HFF-Myc (cell line): ENCODE data around the gene DUSP11.

Source experiments
- DNase-seq: peaks from one replicate; pipeline ENCODE4 v3.0.0-alpha.2; 2011; ENCODE audit warnings: low read depth; ENCODE audit errors: extremely low read depth
- H3K4me3 ChIP-seq: replicated peaks from 2 replicates; pipeline ENCODE4 v1.5.1; 2011; ENCODE audit warnings: low read depth, mild to moderate bottlenecking, control low read depth, low read length
- CTCF ChIP-seq: IDR thresholded peaks from 2 replicates; pipeline ENCODE4 v1.5.1; 2012; ENCODE audit warnings: mild to moderate bottlenecking, low read depth, low read length, control low read depth; ENCODE audit errors: missing control alignments

The DUSP11 gene

DNA sequence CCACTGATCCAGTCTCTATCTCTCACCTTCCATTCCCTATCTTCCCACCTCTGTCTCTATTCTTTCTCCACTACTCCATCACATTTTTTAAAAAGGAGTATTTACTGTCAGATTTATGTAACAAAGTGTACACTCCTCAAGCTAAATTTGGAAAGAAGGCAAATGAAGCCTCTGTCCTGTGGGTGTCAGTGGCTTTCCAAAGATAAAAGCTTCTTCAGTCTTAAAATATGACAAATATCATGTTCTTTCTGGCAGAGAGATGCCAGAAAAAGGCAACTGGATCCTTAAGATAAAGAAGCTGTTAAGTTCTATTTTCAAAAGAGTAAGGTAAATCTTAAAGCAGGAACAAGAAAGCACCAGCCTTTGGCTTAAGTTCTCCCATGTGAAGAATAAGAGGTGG lies 7.1 kb downstream of the DUSP11 start:
- no peak overlapping the region for H3K4me3 ChIP-seq
- no peak for TF ChIP-seq CTCF
- DNase-seq: no peak

DNA sequence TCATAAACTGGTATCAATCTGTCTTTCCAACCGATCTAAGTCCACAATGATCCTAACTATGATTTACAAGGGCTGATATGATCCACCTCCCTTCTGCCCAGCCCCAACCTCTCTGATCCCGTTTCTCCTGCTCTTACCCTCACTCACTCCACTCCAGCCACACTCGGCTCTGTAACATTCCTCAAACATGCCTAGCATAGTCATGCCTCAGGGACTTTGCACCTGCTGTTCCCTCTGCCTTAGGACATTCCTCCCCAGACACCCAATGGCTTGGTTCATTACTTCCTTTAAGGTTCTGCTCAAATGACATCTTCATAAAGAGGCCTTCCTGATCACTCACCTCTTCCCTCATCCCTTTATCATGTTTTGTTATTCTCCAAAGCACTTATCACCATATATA lies 9.2 kb downstream of the DUSP11 start:
- no peak overlapping the region for H3K4me3 ChIP-seq
- DNase-seq: no peak
- TF ChIP-seq CTCF: no peak

DNA sequence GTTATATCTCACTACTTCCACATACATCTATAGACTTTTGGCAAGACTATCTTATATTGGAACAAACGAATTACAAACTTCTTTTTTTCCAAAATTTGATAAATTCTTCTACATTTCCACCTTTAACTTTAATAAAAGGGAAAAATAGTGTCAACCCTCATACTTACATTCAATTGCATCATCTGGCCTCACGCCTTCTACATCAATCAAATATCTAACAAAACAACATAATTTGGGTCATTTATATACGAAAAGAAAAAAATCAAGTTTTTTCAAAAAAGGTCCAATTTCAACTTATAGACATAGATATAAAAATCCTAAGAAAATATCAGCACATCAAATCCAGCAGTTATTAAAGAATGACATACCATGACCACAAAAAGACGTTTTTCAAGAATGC lies 12.9 kb downstream of the DUSP11 start:
- H3K4me3 ChIP-seq: no peak overlapping the region
- TF ChIP-seq CTCF: no peak
- no peak for DNase-seq

- DNase-seq: no peak
- no peak for TF ChIP-seq CTCF
- no peak overlapping the region for H3K4me3 ChIP-seq
Measured at GRCh38 chr2:73766349-73766748, 13.6 kb downstream of the DUSP11 start.

GRCh38 chr2:73764945-73765344 lies 15.0 kb downstream of the DUSP11 start:
- TF ChIP-seq CTCF: no peak
- DNase-seq: no peak
- H3K4me3 ChIP-seq: no peak overlapping the region

DNA sequence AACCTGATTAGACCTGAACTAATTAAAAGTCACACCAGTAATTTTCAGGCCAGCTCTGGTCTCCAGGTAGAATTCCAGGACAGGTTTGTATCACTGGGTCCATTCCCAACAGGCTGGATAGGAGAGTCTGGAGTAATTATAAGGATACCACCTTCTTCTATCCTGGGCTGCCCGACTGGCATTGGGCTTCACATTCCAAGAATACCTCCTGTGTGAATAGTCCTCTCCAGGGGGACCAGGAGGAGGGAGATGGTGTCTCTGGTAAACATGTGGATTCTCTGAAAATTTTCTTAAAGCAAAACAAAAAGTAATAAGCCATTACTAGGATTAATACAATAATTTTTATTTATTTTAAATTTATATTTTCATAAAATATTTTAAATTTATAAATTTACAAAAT lies 17.3 kb downstream of the DUSP11 start:
- no peak for TF ChIP-seq CTCF
- no peak overlapping the region for H3K4me3 ChIP-seq
- no peak for DNase-seq

DNA sequence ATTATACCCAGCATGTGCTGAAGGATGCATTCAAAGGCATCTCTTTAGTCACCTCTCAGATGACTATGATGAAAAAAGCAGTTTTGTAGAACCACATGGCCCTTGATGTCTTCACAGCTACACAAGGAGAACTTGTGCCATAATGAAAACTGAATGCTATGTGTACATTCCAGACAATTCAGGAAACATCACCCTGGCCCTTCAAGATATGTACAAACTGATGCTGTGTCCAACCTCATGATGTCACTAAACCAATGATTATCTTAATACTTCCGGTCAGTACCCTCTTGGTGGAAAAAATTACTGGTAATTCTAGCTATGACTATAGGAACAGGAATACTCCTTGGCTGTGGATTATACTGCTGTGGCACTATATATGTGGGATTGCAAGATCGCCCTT lies 20.0 kb downstream of the DUSP11 start:
- H3K4me3 ChIP-seq: no peak overlapping the region
- no peak for TF ChIP-seq CTCF
- no peak for DNase-seq
